ENCODE results near the gene DHRSX.
"Not testable (repeated sequence)": the region's sequence is repeated elsewhere in the genome, so short reads cannot be mapped to it uniquely, and the experiment has no call there.

The DHRSX gene

GRCh38 chrX:2427147-2427546 lies 73.6 kb downstream of the DHRSX start:
- CTCF ChIA-PET, result no interaction called here
- TF ChIP-seq CTCF (IDR thresholded peaks at IDR 0.05; ENCODE audit: control extremely low read depth, extremely low read depth, low read depth, missing control alignments), result no peak
- POLR2A ChIA-PET, result no interaction called here
- no peak for DNase-seq (ENCODE audit: extremely low spot score)

- no peak for TF ChIP-seq CTCF (IDR thresholded peaks at IDR 0.05; ENCODE audit: control extremely low read depth, extremely low read depth, low read depth, missing control alignments)
- POLR2A ChIA-PET, result no interaction called here
- no peak for DNase-seq (ENCODE audit: extremely low spot score)
- CTCF ChIA-PET, result no interaction called here
Measured at GRCh38 chrX:2426289-2426882, 74.4 kb downstream of the DHRSX start.

GRCh38 chrX:2425286-2426071 lies 75.3 kb downstream of the DHRSX start:
- no peak for DNase-seq (ENCODE audit: extremely low spot score)
- ChIA-PET POLR2A (no interaction called here), CTCF (no interaction called here)
- TF ChIP-seq CTCF (IDR thresholded peaks at IDR 0.05; ENCODE audit: control extremely low read depth, extremely low read depth, low read depth, missing control alignments), result no peak

GRCh38 chrX:2424317-2424716 lies 76.5 kb downstream of the DHRSX start:
- ChIA-PET CTCF (no interaction called here), POLR2A (no interaction called here)
- TF ChIP-seq CTCF (IDR thresholded peaks at IDR 0.05; ENCODE audit: control extremely low read depth, extremely low read depth, low read depth, missing control alignments), result no peak
- no peak for DNase-seq (ENCODE audit: extremely low spot score)

GRCh38 chrX:2423899-2424298 lies 76.9 kb downstream of the DHRSX start:
- no peak for TF ChIP-seq CTCF (IDR thresholded peaks at IDR 0.05; ENCODE audit: control extremely low read depth, extremely low read depth, low read depth, missing control alignments)
- DNase-seq (ENCODE audit: extremely low spot score), result no peak
- POLR2A ChIA-PET, result no interaction called here
- CTCF ChIA-PET, result no interaction called here

- no peak for TF ChIP-seq CTCF (IDR thresholded peaks at IDR 0.05; ENCODE audit: control extremely low read depth, extremely low read depth, low read depth, missing control alignments)
- ChIA-PET POLR2A (no interaction called here), CTCF (no interaction called here)
- no peak for DNase-seq (ENCODE audit: extremely low spot score)
Measured at GRCh38 chrX:2423282-2423681, 77.5 kb downstream of the DHRSX start.

- DNase-seq (ENCODE audit: extremely low spot score); CTCF ChIA-PET; POLR2A ChIA-PET: not testable (repeated sequence)
Measured at GRCh38 chrX:2419418-2419817, 81.4 kb downstream of the DHRSX start.

Data from GM10248 (cell line).